ENCODE measurements around the gene CGNL1.
A peak's percentile ranks its signal among the peaks of the same experiment; 100 is the strongest.

Gene CGNL1

GRCh38 chr15:57554812-57555179 lies 178.5 kb downstream of the CGNL1 start:
- DNase-seq: no peak

- DNase-seq: no peak
Observed at GRCh38 chr15:57555270-57555669, 179.0 kb downstream of the CGNL1 start.

- no peak for DNase-seq
Observed at GRCh38 chr15:57556040-57556439, 179.7 kb downstream of the CGNL1 start.

- DNase-seq: no peak
Observed at GRCh38 chr15:57557267-57557666, 181.0 kb downstream of the CGNL1 start.

GRCh38 chr15:57557810-57558209 lies 181.5 kb downstream of the CGNL1 start:
- DNase-seq: no peak

GRCh38 chr15:57559875-57560274 lies 183.6 kb downstream of the CGNL1 start:
- peak; percentile 49 for DNase-seq

GRCh38 chr15:57561041-57561711 lies 184.9 kb downstream of the CGNL1 start:
- DNase-seq: peak; percentile 55

- DNase-seq: no peak
Observed at GRCh38 chr15:57562196-57562769, 186.0 kb downstream of the CGNL1 start.

GRCh38 chr15:57563416-57563815 lies 187.1 kb downstream of the CGNL1 start:
- no peak for DNase-seq

- no peak for DNase-seq
Observed at GRCh38 chr15:57565311-57565710, 189.0 kb downstream of the CGNL1 start.

- DNase-seq: no peak
Observed at GRCh38 chr15:57566834-57567233, 190.5 kb downstream of the CGNL1 start.

- no peak for DNase-seq
Observed at GRCh38 chr15:57567891-57568290, 191.6 kb downstream of the CGNL1 start.

- no peak for DNase-seq
Observed at GRCh38 chr15:57568299-57568698, 192.0 kb downstream of the CGNL1 start.

- DNase-seq: no peak
Observed at GRCh38 chr15:57570340-57570739, 194.0 kb downstream of the CGNL1 start.

GRCh38 chr15:57570994-57571393 lies 194.7 kb downstream of the CGNL1 start:
- no peak for DNase-seq

GRCh38 chr15:57571725-57572124 lies 195.4 kb downstream of the CGNL1 start:
- no peak for DNase-seq

GRCh38 chr15:57572468-57572867 lies 196.2 kb downstream of the CGNL1 start:
- DNase-seq: no peak

- DNase-seq: no peak
Observed at GRCh38 chr15:57573151-57573550, 196.8 kb downstream of the CGNL1 start.

- DNase-seq: no peak
Observed at GRCh38 chr15:57575363-57575762, 199.1 kb downstream of the CGNL1 start.

- no peak for DNase-seq
Observed at GRCh38 chr15:57578288-57578900, 202.1 kb downstream of the CGNL1 start.

GRCh38 chr15:57580428-57580827 lies 204.1 kb downstream of the CGNL1 start:
- no peak for DNase-seq

- no peak for DNase-seq
Observed at GRCh38 chr15:57580866-57581265, 204.6 kb downstream of the CGNL1 start.

GRCh38 chr15:57582090-57582489 lies 205.8 kb downstream of the CGNL1 start:
- no peak for DNase-seq

- DNase-seq: no peak
Observed at GRCh38 chr15:57583282-57583681, 207.0 kb downstream of the CGNL1 start.

- no peak for DNase-seq
Observed at GRCh38 chr15:57583720-57584119, 207.4 kb downstream of the CGNL1 start.
